Diencephalon (tissue), 1 donor: Measurements from ENCODE around the gene RAB33A. TPM values are rescaled to one million over a fixed set of nuclear protein-coding genes. Genes with fewer than 3 reads are reported as not detected.

Experiments used
- total RNA-seq: library from RNA; depleted of rRNA; stranded (reverse); fragments of >200 nt; gene quantifications from one replicate; pipeline ENCODE4 v1.2.3, GENCODE V29; 2014

The RAB33A gene
- 22.6 TPM for total RNA-seq

GRCh38 chrX:130171446-130172126 is at the start of gene RAB33A:
Gene RAB33A, plus strand, starts transcription at chrX:130171962. Its CDS starts 101 bp downstream, at chrX:130172063.

GRCh38 chrX:130165703-130166502 is 5.9 kb upstream of the RAB33A start, which contains the start of gene AIFM1:
Gene AIFM1, minus strand, starts transcription at chrX:130165841. Its CDS starts 185 bp downstream, at chrX:130165656.

Other genes starting within 250 kb of the RAB33A start
- 2.8 TPM for gene BCORL1, start 189.3 kb upstream of the RAB33A start, total RNA-seq
- 0.23 TPM for gene ELF4, start 61.5 kb upstream of the RAB33A start, total RNA-seq
- gene AIFM1, start 6.1 kb upstream of the RAB33A start, total RNA-seq = 14.8 TPM
- gene ZNF280C, start 96.9 kb downstream of the RAB33A start, total RNA-seq = 11.8 TPM
- gene SLC25A14, start 168.0 kb downstream of the RAB33A start, total RNA-seq = 31.6 TPM
- not detected for gene GPR119, start 213.7 kb downstream of the RAB33A start, total RNA-seq
- gene RBMX2, start 230.0 kb downstream of the RAB33A start, total RNA-seq = 27.9 TPM